Measurements from ENCODE around the gene FGF8. TPM values are rescaled to one million over a fixed set of nuclear protein-coding genes. Genes with fewer than 3 reads are reported as not detected.
A peak's percentile ranks its signal among the peaks of the same experiment; 100 is the strongest.

The FGF8 gene
- total RNA-seq, 1 donor from 2014 or later = not detected

- peaks cover 64% of the 10 kb centered on the region for H3K4me1 Mint-ChIP-seq
- ATAC-seq (ENCODE audit: low read depth) = no peak
- TF ChIP-seq, protein P1, sequence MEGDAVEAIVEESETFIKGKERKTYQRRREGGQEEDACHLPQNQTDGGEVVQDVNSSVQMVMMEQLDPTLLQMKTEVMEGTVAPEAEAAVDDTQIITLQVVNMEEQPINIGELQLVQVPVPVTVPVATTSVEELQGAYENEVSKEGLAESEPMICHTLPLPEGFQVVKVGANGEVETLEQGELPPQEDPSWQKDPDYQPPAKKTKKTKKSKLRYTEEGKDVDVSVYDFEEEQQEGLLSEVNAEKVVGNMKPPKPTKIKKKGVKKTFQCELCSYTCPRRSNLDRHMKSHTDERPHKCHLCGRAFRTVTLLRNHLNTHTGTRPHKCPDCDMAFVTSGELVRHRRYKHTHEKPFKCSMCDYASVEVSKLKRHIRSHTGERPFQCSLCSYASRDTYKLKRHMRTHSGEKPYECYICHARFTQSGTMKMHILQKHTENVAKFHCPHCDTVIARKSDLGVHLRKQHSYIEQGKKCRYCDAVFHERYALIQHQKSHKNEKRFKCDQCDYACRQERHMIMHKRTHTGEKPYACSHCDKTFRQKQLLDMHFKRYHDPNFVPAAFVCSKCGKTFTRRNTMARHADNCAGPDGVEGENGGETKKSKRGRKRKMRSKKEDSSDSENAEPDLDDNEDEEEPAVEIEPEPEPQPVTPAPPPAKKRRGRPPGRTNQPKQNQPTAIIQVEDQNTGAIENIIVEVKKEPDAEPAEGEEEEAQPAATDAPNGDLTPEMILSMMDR (IDR thresholded peaks at IDR 0.05) = no peak
- no peaks in the 10 kb centered on the region for H3K36me3 Mint-ChIP-seq (ENCODE audit: low read depth)
- DNase-seq = no peak
- H3K9me3 Mint-ChIP-seq = no peaks in the 10 kb centered on the region
- H3K27ac Mint-ChIP-seq = no peak overlapping the region
- ChIA-PET POLR2A (interaction anchor here (0.9 to 1.3 kb wide), 2 partner anchors 366 to 869 kb away, joined by 3 read pairs; no protein-coding TSS in a partner anchor), CTCF (no interaction called here)
- intact Hi-C loops (cut with micrococcal nuclease) = no loop called here
- H3K27me3 Mint-ChIP-seq = peaks cover 33% of the 10 kb centered on the region
- H3K4me3 Mint-ChIP-seq = peak overlapping the region; percentile 33
Observed at GRCh38 chr10:101777619-101778145, 1.8 kb upstream of the FGF8 start.

GRCh38 chr10:101776161-101776817, 375 bp upstream of the FGF8 start:
- intact Hi-C loops (cut with micrococcal nuclease) = no loop called here
- ChIA-PET POLR2A (no interaction called here), CTCF (no interaction called here)
- DNase-seq (no peak), ATAC-seq (ENCODE audit: low read depth) (no peak)
- Mint-ChIP-seq H3K4me3 (no peak overlapping the region), H3K27ac (no peak overlapping the region), H3K36me3 (ENCODE audit: low read depth) (no peaks in the 10 kb centered on the region), H3K27me3 (peaks cover 47% of the 10 kb centered on the region), H3K9me3 (no peaks in the 10 kb centered on the region), H3K4me1 (peaks cover 51% of the 10 kb centered on the region)
- TF ChIP-seq, protein P1 (IDR thresholded peaks at IDR 0.05) = no peak

DNA sequence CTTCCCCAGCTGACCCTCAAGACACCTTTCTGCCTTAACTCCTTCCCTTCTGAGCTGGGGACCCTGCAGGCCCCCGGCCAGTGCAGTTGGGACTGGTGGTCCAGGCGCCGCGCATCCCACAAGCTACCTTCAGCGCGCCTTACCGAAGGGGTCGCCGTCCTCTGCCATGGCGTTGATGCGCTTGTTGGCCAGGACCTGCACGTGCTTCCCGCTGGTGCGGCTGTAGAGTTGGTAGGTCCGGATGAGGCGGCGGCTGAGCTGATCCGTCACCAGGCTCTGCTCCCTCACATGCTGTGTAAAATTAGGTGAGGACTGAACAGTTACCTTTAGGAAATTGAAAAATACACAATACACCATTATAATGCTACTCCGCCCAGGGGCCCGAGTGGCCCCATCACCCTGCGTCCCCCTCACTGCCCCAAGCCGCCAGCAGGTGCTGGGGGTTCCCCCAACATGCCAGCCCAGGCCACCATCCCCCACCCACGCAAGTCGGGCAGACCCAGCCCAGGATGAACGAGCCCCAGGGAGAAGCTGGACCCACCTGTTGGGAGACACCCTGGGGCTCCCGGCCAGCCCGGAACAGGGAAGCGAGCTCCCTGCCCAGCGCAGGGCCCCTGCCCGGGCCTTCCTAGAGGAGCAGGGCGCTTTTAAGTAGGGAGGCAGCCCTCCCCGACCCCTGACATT, 1.2 kb downstream of the FGF8 start:
- H3K27ac Mint-ChIP-seq = no peak overlapping the region
- H3K36me3 Mint-ChIP-seq (ENCODE audit: low read depth) = no peaks in the 10 kb centered on the region
- H3K9me3 Mint-ChIP-seq = no peaks in the 10 kb centered on the region
- peak overlapping the region; percentile 24 for H3K4me3 Mint-ChIP-seq
- ATAC-seq (ENCODE audit: low read depth) (peak; percentile 22), DNase-seq (peak; percentile 29)
- H3K27me3 Mint-ChIP-seq = peaks cover 49% of the 10 kb centered on the region
- CTCF ChIA-PET = interaction anchor here (1.5 kb wide), 1 partner anchor 8 kb away, joined by 3 read pairs; no protein-coding TSS in a partner anchor
- TF ChIP-seq, protein P1 (IDR thresholded peaks at IDR 0.05) = no peak
- peaks cover 39% of the 10 kb centered on the region for H3K4me1 Mint-ChIP-seq
- intact Hi-C loops (cut with micrococcal nuclease) = no loop called here
- POLR2A ChIA-PET = interaction anchor here (1.9 kb wide), 1 partner anchor 9 kb away, joined by 6 read pairs; the partner anchor contains the start of gene NPM3

- H3K4me1 Mint-ChIP-seq = peaks cover 34% of the 10 kb centered on the region
- ATAC-seq (ENCODE audit: low read depth) (no peak), DNase-seq (no peak)
- intact Hi-C loops (cut with micrococcal nuclease) = no loop called here
- H3K4me3 Mint-ChIP-seq = peak overlapping the region; percentile 25
- H3K9me3 Mint-ChIP-seq = no peaks in the 10 kb centered on the region
- H3K27ac Mint-ChIP-seq = no peak overlapping the region
- peaks cover 50% of the 10 kb centered on the region for H3K27me3 Mint-ChIP-seq
- ChIA-PET CTCF (interaction anchor here (1.0 to 1.5 kb wide), 3 partner anchors 9 to 560 kb away, joined by 3 read pairs; no protein-coding TSS in a partner anchor), POLR2A (interaction anchor here (0.7 to 1.9 kb wide), 2 partner anchors 10 to 43 kb away, joined by 3 to 6 read pairs; partner anchors contain the start of gene NPM3)
- H3K36me3 Mint-ChIP-seq (ENCODE audit: low read depth) = no peaks in the 10 kb centered on the region
- TF ChIP-seq, protein P1 (IDR thresholded peaks at IDR 0.05) = no peak
Observed at GRCh38 chr10:101773923-101774588, 1.9 kb downstream of the FGF8 start.
